DMS153 (cell line): ENCODE measurements around the gene NUDT5.
"Not testable (repeated sequence)": the region's sequence is repeated elsewhere in the genome, so short reads cannot be mapped to it uniquely, and the experiment has no call there.

ENCODE experiments used
- DNase-seq: peaks from one replicate; lab custom pipeline; 2025; lab: John Stamatoyannopoulos, UW

The NUDT5 gene

GRCh38 chr10:12195603-12196506, at the start of gene NUDT5, which contains the start of gene CDC123:
Gene NUDT5, minus strand, starts transcription at chr10:12195891. Its CDS starts 9,600 bp downstream, at chr10:12186291.
Gene CDC123, plus strand, starts transcription at chr10:12196188. Its CDS starts 58 bp downstream, at chr10:12196246.
- peak; percentile 78 for DNase-seq

- no peak for DNase-seq
These were observed 48.4 kb upstream of the NUDT5 start for GRCh38 chr10:12243864-12244620.

- DNase-seq = no peak
These were observed 46.3 kb upstream of the NUDT5 start for GRCh38 chr10:12241810-12242529.

GRCh38 chr10:12238821-12239220, 43.1 kb upstream of the NUDT5 start:
- DNase-seq = no peak

GRCh38 chr10:12237265-12238220, 41.9 kb upstream of the NUDT5 start:
- no peak for DNase-seq

- no peak for DNase-seq
These were observed 40.1 kb upstream of the NUDT5 start for GRCh38 chr10:12235796-12236195.

GRCh38 chr10:12235116-12235694, 39.5 kb upstream of the NUDT5 start:
- DNase-seq = no peak

GRCh38 chr10:12234687-12235086, 39.0 kb upstream of the NUDT5 start:
- DNase-seq = not testable (repeated sequence)

- no peak for DNase-seq
These were observed 33.2 kb upstream of the NUDT5 start for GRCh38 chr10:12228851-12229250.

- not testable (repeated sequence) for DNase-seq
These were observed 30.7 kb upstream of the NUDT5 start for GRCh38 chr10:12226438-12226837.

GRCh38 chr10:12225444-12225843, 29.8 kb upstream of the NUDT5 start:
- DNase-seq = no peak

- DNase-seq = no peak
These were observed 25.9 kb upstream of the NUDT5 start for GRCh38 chr10:12221323-12222298.

GRCh38 chr10:12218991-12219390, 23.3 kb upstream of the NUDT5 start:
- no peak for DNase-seq

GRCh38 chr10:12214763-12215218, 19.1 kb upstream of the NUDT5 start:
- DNase-seq = no peak

- no peak for DNase-seq
These were observed 18.4 kb upstream of the NUDT5 start for GRCh38 chr10:12214093-12214492.

- no peak for DNase-seq
These were observed 17.9 kb upstream of the NUDT5 start for GRCh38 chr10:12213621-12214020.

GRCh38 chr10:12212454-12212853, 16.8 kb upstream of the NUDT5 start:
- no peak for DNase-seq

- DNase-seq = no peak
These were observed 12.8 kb upstream of the NUDT5 start for GRCh38 chr10:12208460-12208859.

GRCh38 chr10:12207114-12207513, 11.4 kb upstream of the NUDT5 start:
- no peak for DNase-seq
